ENCODE data around the gene OXER1. TPM values are rescaled to one million over a fixed set of nuclear protein-coding genes. Genes with fewer than 3 reads are reported as not detected.
A peak's percentile ranks its signal among the peaks of the same experiment; 100 is the strongest.

The OXER1 gene
- total and polyA plus RNA-seq, 5 experiments from 2014 or later: 0.20 to 0.22 (median 0.22) TPM; not detected in 2

GRCh38 chr2:42754021-42754775 lies 9.7 kb downstream of the OXER1 start:
- Mint-ChIP-seq H3K36me3 (peaks cover 0 to 37% (median 17%) of the 10 kb centered on the region in 3 donors), H3K9me3 (no peaks in the 10 kb centered on the region), H3K27ac (peak overlapping the region in 1 of 10 donors; percentile 43), H3K27me3 (no peaks in the 10 kb centered on the region), H3K4me1 (peaks cover 0 to 38% (median 8%) of the 10 kb centered on the region in 4 donors), H3K4me3 (peak overlapping the region in 1 of 10 donors; percentile 16)
- DNase-seq: peak in 1 of 10 donors; percentile 8
- ATAC-seq: no peak
- POLR2A ChIA-PET: interaction anchor here (0.6 kb wide), 1 partner anchor 11 kb away, joined by 3 read pairs; no protein-coding TSS in a partner anchor

DNA sequence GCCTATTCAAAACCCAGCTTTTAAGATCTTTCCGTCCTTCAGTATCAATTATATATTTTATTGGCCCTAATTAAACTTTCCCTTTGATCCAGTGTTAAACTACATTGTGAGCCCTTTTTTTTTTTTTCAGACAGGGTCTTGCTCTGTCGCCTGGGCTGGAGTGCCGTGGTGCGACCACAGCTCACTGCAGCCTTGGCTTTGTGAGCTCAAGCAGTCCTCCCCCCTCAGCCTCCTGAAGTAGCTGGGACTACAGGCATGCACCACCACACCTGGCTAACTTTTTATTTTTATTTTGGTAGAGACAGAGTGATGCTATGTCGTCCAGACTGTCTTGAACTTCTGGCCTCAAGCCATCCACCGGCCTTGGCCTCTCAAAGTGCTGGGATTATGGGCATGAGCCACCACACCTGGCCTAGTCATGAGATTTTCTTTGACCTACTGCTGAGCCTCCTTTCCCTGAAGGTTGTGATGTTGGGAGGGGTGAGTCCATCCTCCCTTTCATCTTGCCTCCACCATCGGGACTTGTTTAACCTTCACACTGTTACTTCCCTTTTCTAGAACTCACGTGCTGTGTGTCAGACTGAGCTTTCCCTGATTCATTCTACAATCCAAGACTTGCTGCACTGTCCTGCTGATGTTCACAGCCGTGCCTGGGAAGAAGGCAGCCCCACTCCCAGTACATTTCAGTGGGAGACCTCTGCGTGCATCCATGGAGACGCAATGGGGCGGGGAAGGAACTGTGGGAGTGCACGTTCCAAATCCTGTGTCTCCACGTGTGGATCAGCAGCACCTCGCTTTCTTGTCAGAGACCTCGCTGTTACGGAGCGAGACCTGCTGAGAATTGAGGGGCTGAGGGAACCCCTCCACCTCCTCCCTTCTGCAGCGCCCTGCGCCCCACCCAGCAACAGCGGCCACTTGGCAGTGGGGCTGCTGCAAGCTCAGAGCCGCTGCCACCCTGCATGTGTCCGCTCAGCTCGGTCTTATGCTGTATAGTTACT lies 10.8 kb downstream of the OXER1 start:
- no peak for ATAC-seq
- no peaks in the 10 kb centered on the region for H3K9me3 Mint-ChIP-seq
- no peaks in the 10 kb centered on the region for H3K27me3 Mint-ChIP-seq
- peak overlapping the region in 3 of 10 donors; percentile 21 to 63 (median 41) for H3K27ac Mint-ChIP-seq
- peaks cover 0 to 38% (median 7%) of the 10 kb centered on the region in 4 donors for H3K4me1 Mint-ChIP-seq
- peaks cover 0 to 45% (median 15%) of the 10 kb centered on the region in 3 donors for H3K36me3 Mint-ChIP-seq
- POLR2A ChIA-PET: interaction anchor here (0.6 kb wide), 1 partner anchor 39 kb away, joined by 3 read pairs; no protein-coding TSS in a partner anchor
- DNase-seq: no peak
- H3K4me3 Mint-ChIP-seq: peak overlapping the region in 1 of 10 donors; percentile 24

DNA sequence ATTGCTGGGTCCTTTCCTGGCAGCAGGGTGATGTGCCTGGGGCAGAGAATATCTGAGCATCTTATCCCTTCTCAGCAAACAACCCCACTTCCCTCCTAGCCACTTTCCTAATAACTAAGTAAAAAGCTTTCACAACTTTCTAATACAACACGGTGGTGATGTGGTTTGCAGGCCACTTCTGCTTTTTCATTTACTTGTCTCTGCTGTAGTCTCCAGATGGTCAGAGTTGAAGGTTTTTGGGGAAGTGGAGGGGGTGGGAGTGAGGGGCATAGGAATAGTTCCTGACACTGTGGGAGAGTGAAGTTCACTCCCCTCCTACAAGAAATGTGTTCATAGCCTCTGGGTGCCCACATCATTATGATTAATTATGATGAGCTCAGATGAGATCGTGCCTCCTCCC lies 11.6 kb downstream of the OXER1 start:
- no peak for ATAC-seq

GRCh38 chr2:42748840-42749239 lies 15.1 kb downstream of the OXER1 start:
- DNase-seq: no peak
- no peak overlapping the region for H3K4me3 Mint-ChIP-seq
- ATAC-seq: no peak
- H3K9me3 Mint-ChIP-seq: no peaks in the 10 kb centered on the region
- POLR2A ChIA-PET: no interaction called here
- no peaks in the 10 kb centered on the region for H3K27me3 Mint-ChIP-seq
- H3K4me1 Mint-ChIP-seq: peaks cover 0 to 24% (median 7%) of the 10 kb centered on the region in 4 donors
- H3K36me3 Mint-ChIP-seq: peaks cover 0 to 52% (median 23%) of the 10 kb centered on the region in 3 donors
- H3K27ac Mint-ChIP-seq: peak overlapping the region in 2 of 10 donors; percentile 57 to 61

More for the DNA sequence above, 11.6 kb downstream of the OXER1 start:
- Mint-ChIP-seq H3K27me3 (no peaks in the 10 kb centered on the region), H3K4me1 (peaks cover 0 to 38% (median 7%) of the 10 kb centered on the region in 4 donors), H3K9me3 (no peaks in the 10 kb centered on the region), H3K4me3 (peak overlapping the region in 1 of 10 donors; percentile 24), H3K36me3 (peaks cover 0 to 46% (median 15%) of the 10 kb centered on the region in 3 donors), H3K27ac (peak overlapping the region in 3 of 10 donors; percentile 4 to 63 (median 44))
- DNase-seq: no peak
- POLR2A ChIA-PET: interaction anchor here (0.6 to 1.4 kb wide), 2 partner anchors 40 to 58 kb away, joined by 3 to 6 read pairs; no protein-coding TSS in a partner anchor

- Mint-ChIP-seq H3K36me3 (peaks cover 0 to 44% (median 15%) of the 10 kb centered on the region in 3 donors), H3K27me3 (no peaks in the 10 kb centered on the region), H3K9me3 (no peaks in the 10 kb centered on the region), H3K4me1 (peaks cover 0 to 13% (median 8%) of the 10 kb centered on the region in 4 donors), H3K27ac (no peak overlapping the region), H3K4me3 (no peak overlapping the region)
- POLR2A ChIA-PET: no interaction called here
- ATAC-seq (no peak), DNase-seq (no peak)
Observed at GRCh38 chr2:42747422-42747821, 16.5 kb downstream of the OXER1 start.

DNA sequence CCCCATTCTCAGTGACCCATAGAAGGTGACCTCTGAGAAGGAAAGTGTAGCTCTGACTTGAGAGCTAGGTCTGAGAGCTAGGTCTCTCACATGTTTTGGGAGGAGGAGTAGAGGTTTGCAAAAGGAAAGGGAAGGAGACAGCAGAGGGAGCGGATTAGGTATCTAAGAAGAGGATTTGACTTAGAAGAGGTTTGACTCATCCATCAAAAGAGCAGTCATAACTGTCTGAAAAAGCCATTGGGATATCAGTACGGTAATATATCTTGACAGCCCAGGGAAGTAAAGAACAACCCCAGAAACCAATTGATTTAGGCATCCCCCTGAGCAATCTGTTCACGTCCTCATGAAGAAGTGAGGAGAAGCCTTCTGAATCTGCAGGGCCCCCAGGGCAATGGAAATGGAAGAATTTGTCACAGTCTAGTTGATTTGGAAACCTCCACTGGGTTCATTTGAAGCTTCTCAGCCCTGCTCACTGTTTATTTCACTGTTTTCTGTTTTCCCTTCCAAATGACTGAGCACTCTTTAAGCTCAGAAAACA lies 19.3 kb downstream of the OXER1 start:
- ATAC-seq (no peak), DNase-seq (no peak)
- no peak overlapping the region for H3K4me3 Mint-ChIP-seq
- POLR2A ChIA-PET: no interaction called here
- H3K27ac Mint-ChIP-seq: peak overlapping the region in 1 of 10 donors; percentile 52
- no peaks in the 10 kb centered on the region for H3K27me3 Mint-ChIP-seq
- peaks cover 4 to 49% (median 33%) of the 10 kb centered on the region in 3 donors for H3K36me3 Mint-ChIP-seq
- H3K4me1 Mint-ChIP-seq: peaks cover 0 to 6% (median 0%) of the 10 kb centered on the region in 4 donors
- H3K9me3 Mint-ChIP-seq: peaks cover 0 to 4% (median 0%) of the 10 kb centered on the region in 9 donors

- H3K27ac Mint-ChIP-seq: peak overlapping the region in 2 of 10 donors; percentile 13 to 65
- H3K9me3 Mint-ChIP-seq: peaks cover 0 to 11% (median 4%) of the 10 kb centered on the region in 9 donors
- ATAC-seq (no peak), DNase-seq (no peak)
- H3K4me3 Mint-ChIP-seq: no peak overlapping the region
- no peaks in the 10 kb centered on the region for H3K27me3 Mint-ChIP-seq
- peaks cover 12 to 52% (median 42%) of the 10 kb centered on the region in 3 donors for H3K36me3 Mint-ChIP-seq
- POLR2A ChIA-PET: no interaction called here
- H3K4me1 Mint-ChIP-seq: peaks cover 0 to 6% (median 0%) of the 10 kb centered on the region in 4 donors
Observed at GRCh38 chr2:42743659-42743990, 20.3 kb downstream of the OXER1 start.

GRCh38 chr2:42742740-42743658 lies 20.9 kb downstream of the OXER1 start:
- POLR2A ChIA-PET: interaction anchor here (0.7 kb wide), 1 partner anchor 11 kb away, joined by 3 read pairs; no protein-coding TSS in a partner anchor
- Mint-ChIP-seq H3K27me3 (no peaks in the 10 kb centered on the region), H3K4me1 (peaks cover 0 to 6% (median 0%) of the 10 kb centered on the region in 4 donors), H3K27ac (peak overlapping the region in 3 of 10 donors; percentile 11 to 65 (median 13)), H3K9me3 (peaks cover 0 to 11% (median 4%) of the 10 kb centered on the region in 9 donors), H3K36me3 (peaks cover 14 to 51% (median 48%) of the 10 kb centered on the region in 3 donors), H3K4me3 (no peak overlapping the region)
- ATAC-seq (no peak), DNase-seq (no peak)

DNA sequence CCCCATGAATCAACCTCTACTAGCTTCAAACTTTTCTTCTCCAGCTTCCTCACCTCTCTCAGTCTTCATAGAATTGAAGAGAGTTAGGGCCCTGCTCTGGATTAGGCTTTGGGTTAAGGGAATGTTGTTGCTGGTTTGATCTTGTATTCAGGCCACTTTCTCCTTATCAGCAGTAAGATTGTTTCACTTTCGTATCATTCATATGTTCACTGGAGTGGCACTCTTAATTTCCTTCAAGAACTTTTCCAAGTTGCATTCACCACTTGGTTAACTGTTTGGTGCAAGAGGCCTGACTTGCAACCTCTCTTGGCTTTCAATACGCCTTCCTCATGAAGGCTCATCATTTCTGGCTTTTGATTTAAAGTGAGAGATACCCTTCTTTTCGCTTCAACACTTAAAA lies 22.8 kb downstream of the OXER1 start:
- Mint-ChIP-seq H3K4me3 (no peak overlapping the region), H3K36me3 (peaks cover 23 to 59% (median 57%) of the 10 kb centered on the region in 3 donors), H3K9me3 (peaks cover 0 to 22% (median 8%) of the 10 kb centered on the region in 9 donors), H3K4me1 (peaks cover 0 to 6% (median 0%) of the 10 kb centered on the region in 4 donors), H3K27me3 (no peaks in the 10 kb centered on the region), H3K27ac (no peak overlapping the region)
- ATAC-seq (no peak), DNase-seq (no peak)
- POLR2A ChIA-PET: no interaction called here

- no peak for ATAC-seq
- Mint-ChIP-seq H3K9me3 (peaks cover 13 to 54% (median 27%) of the 10 kb centered on the region in 9 donors), H3K36me3 (peaks cover 57 to 95% (median 91%) of the 10 kb centered on the region in 3 donors), H3K27ac (peak overlapping the region in 1 of 10 donors; percentile 21), H3K27me3 (no peaks in the 10 kb centered on the region), H3K4me1 (no peaks in the 10 kb centered on the region), H3K4me3 (no peak overlapping the region)
- POLR2A ChIA-PET: no interaction called here
- DNase-seq: no peak
Observed at GRCh38 chr2:42736598-42737322, 27.2 kb downstream of the OXER1 start.

- H3K4me1 Mint-ChIP-seq: no peaks in the 10 kb centered on the region
- no peak for ATAC-seq
- H3K27me3 Mint-ChIP-seq: no peaks in the 10 kb centered on the region
- no peak overlapping the region for H3K27ac Mint-ChIP-seq
- H3K4me3 Mint-ChIP-seq: no peak overlapping the region
- peaks cover 13 to 62% (median 34%) of the 10 kb centered on the region in 9 donors for H3K9me3 Mint-ChIP-seq
- POLR2A ChIA-PET: no interaction called here
- H3K36me3 Mint-ChIP-seq: peaks cover 66 to 96% (median 95%) of the 10 kb centered on the region in 3 donors
- DNase-seq: no peak
Observed at GRCh38 chr2:42733852-42734251, 30.1 kb downstream of the OXER1 start.
